Upper lobe of left lung (tissue), 6 donors: Measurements from ENCODE around the gene FASTK. TPM values are rescaled to one million over a fixed set of nuclear protein-coding genes. Genes with fewer than 3 reads are reported as not detected.

ENCODE experiments used
- ATAC-seq, 2 donors: fragments of 200-7000 bp; cut with Tn5 transposase; one replicate each; pipeline ENCODE4 v1.9.1; 2022; ENCODE audit warnings: mild to moderate bottlenecking in 2 of 2, moderate library complexity in 2 of 2; ENCODE audit not compliant: low FRiP score in 2 of 2
- DNase-seq, 2 donors: peaks; one replicate each; pipeline ENCODE4 v3.0.0-alpha.2; 2019 to 2020
- H3K27ac ChIP-seq, 4 donors: fragments of 200-600 bp; sonication (generic); one replicate each; pipeline ENCODE4 v1.5.1; 2016 to 2019
- H3K27me3 ChIP-seq, 4 donors: fragments of 200-600 bp; sonication (generic); one replicate each; pipeline ENCODE4 v1.5.1; 2017 to 2019
- H3K36me3 ChIP-seq, 4 donors: fragments of 200-600 bp; sonication (generic); one replicate each; pipeline ENCODE4 v1.5.1; 2016 to 2019
- H3K4me1 ChIP-seq, 4 donors: fragments of 200-600 bp; sonication (generic); one replicate each; pipeline ENCODE4 v1.5.1; 2018 to 2019
- H3K4me3 ChIP-seq, 4 donors: fragments of 200-600 bp; sonication (generic); one replicate each; pipeline ENCODE4 v1.5.1; 2017 to 2019; ENCODE audit warnings: mild to moderate bottlenecking in 2 of 4, moderate library complexity in 1 of 4
- H3K9me3 ChIP-seq, 4 donors: fragments of 200-600 bp; sonication (generic); one replicate each; pipeline ENCODE4 v1.5.1; 2018 to 2019
- EP300 ChIP-seq, 4 donors: sonication (generic); formaldehyde crosslinking; IDR thresholded peaks; one replicate each; pipeline ENCODE4 v1.5.1; 2017; ENCODE audit warnings: antibody characterized with exemption in 4 of 4, control low read depth in 2 of 4
- POLR2A ChIP-seq, 4 donors: fragments of 450-650 bp; IDR thresholded peaks; one replicate each; pipeline ENCODE4 v1.5.1; 2016 to 2017; ENCODE audit warnings: antibody characterized with exemption in 4 of 4, mild to moderate bottlenecking in 2 of 4
- POLR2AphosphoS5 ChIP-seq, 2 donors: sonication (generic); formaldehyde crosslinking; IDR thresholded peaks; one replicate each; pipeline ENCODE4 v1.5.1; 2017; ENCODE audit warnings: antibody characterized with exemption in 2 of 2
- WGBS, 2 donors: methylation state at CpG; one replicate each; pipeline ENCODE4 v1.1.5; 2017 to 2018; 5-methylcytosine and 5-hydroxymethylcytosine counted together
- total RNA-seq, 6 donors: library from RNA; depleted of rRNA in 4 of 6; stranded (reverse); fragments of >200 nt in 4 of 6; gene quantifications; one replicate each; pipeline versions ENCODE4 v1.1.0 to v1.2.1, GENCODE V29; 2016 to 2021
- TF ChIP-seq, protein P1 (sequence below), 6 experiments: fragments of 450-650 bp in 4 of 6; fragments of 200-600 bp in 2 of 6; sonication (generic) in 2 of 6; IDR thresholded peaks; one replicate each; pipeline ENCODE4 v1.5.1; 2016 to 2019; ENCODE audit warnings: antibody characterized with exemption in 6 of 6
- donor health status: DM: no; HTN: no; CAD: no; lungs with moderate emphysema.
- donor health status: DM: no; HTN: yes; CAD: no; lungs with severe emphysema.

The FASTK gene
- total RNA-seq, 6 donors from 2014 or later, result 54.3 to 136 (median 78.0) TPM

DNA sequence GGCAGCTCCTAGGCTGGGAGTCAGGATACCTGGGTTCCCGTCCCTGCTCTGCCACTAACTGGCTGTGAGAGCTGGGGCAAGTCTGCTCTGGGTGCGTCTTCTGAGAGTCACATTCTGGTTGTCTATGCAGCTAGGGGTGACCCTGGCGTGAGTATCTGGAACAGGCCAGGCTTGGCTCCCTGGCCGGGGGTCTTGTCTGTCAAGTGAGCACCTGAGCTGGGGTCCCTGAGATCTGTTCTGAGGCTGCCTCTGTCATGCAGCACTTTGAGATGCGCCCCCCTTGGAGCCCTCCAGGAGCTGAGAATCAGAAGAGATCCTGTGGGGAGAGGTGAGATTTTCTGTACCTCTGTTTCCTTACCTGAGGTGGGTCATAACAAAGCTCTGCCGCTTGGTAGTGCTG lies 13.1 kb upstream of the FASTK start:
- Histone ChIP-seq H3K4me1 (peaks cover 36 to 65% (median 52%) of the 10 kb centered on the region in 4 donors), H3K36me3 (peaks cover 0 to 20% (median 2%) of the 10 kb centered on the region in 4 donors), H3K27ac (no peak overlapping the region), H3K9me3 (no peaks in the 10 kb centered on the region), H3K27me3 (no peaks in the 10 kb centered on the region), H3K4me3 (no peak overlapping the region)
- no peak for TF ChIP-seq POLR2AphosphoS5 (IDR thresholded peaks at IDR 0.05)
- TF ChIP-seq, protein P1, sequence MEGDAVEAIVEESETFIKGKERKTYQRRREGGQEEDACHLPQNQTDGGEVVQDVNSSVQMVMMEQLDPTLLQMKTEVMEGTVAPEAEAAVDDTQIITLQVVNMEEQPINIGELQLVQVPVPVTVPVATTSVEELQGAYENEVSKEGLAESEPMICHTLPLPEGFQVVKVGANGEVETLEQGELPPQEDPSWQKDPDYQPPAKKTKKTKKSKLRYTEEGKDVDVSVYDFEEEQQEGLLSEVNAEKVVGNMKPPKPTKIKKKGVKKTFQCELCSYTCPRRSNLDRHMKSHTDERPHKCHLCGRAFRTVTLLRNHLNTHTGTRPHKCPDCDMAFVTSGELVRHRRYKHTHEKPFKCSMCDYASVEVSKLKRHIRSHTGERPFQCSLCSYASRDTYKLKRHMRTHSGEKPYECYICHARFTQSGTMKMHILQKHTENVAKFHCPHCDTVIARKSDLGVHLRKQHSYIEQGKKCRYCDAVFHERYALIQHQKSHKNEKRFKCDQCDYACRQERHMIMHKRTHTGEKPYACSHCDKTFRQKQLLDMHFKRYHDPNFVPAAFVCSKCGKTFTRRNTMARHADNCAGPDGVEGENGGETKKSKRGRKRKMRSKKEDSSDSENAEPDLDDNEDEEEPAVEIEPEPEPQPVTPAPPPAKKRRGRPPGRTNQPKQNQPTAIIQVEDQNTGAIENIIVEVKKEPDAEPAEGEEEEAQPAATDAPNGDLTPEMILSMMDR (IDR thresholded peaks at IDR 0.05), result no peak
- no peak for TF ChIP-seq POLR2A (IDR thresholded peaks at IDR 0.05)
- TF ChIP-seq EP300 (IDR thresholded peaks at IDR 0.05), result no peak
- DNase-seq (no peak), ATAC-seq (no peak)
- WGBS, 2 donors, result 89 to 100% methylated on average over 1 to 6 of the region's 6 CpGs

DNA sequence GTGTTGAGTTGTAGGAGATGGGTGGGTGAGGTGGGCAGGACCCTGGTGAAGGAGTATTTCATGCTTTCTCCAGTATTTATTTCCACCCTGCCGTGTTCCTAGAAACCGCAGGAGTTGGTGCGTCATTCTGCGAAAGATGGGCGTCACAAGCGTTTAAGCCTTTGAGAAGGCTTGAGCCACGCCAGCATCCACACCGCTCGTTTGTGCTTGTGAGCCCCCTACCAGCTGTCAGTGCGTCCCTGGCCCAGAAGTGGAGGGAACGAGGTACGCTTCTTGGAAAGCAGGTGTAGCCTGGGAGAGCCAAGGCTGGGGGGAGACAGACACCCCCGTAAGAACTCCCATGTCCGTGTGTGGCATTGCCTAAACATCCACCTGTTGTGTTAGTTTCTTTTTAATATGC lies 11.4 kb upstream of the FASTK start:
- H3K9me3 ChIP-seq, result no peaks in the 10 kb centered on the region
- ATAC-seq, result no peak
- no peak for DNase-seq
- H3K27ac ChIP-seq, result peak overlapping the region in 2 of 4 donors; percentile 92 to 93
- H3K4me1 ChIP-seq, result peaks cover 49 to 74% (median 64%) of the 10 kb centered on the region in 4 donors
- H3K4me3 ChIP-seq, result no peak overlapping the region
- TF ChIP-seq POLR2A (IDR thresholded peaks at IDR 0.05) (no peak), EP300 (IDR thresholded peaks at IDR 0.05) (no peak), POLR2AphosphoS5 (IDR thresholded peaks at IDR 0.05) (no peak)
- H3K27me3 ChIP-seq, result no peaks in the 10 kb centered on the region
- peaks cover 0 to 20% (median 2%) of the 10 kb centered on the region in 4 donors for H3K36me3 ChIP-seq
- 90% methylated on average over 11 to 14 of the region's 14 CpGs for WGBS, 2 donors

DNA sequence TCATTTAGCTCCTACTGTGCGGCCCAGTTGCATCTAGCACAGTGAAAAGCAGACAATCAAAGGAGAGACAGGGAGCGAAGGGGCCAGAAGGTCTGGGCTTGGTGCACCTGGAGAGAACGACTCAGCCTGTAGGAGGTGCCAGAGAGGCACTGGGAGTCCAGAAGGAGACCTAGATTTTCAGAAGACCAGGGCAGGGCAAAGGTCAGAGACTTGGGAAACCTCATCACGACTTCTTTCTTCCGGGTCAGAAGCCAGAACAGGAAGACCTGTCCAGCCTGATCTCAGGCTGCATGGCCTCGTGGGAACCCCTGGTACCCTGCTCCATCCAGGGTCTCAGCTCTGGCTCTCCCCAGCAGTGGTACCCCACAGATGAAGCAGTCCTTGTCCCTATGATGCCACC lies 10.8 kb upstream of the FASTK start:
- H3K9me3 ChIP-seq, result no peaks in the 10 kb centered on the region
- no peak for ATAC-seq
- TF ChIP-seq, protein P1 (IDR thresholded peaks at IDR 0.05), result peak; percentile 26 to 57 (median 38)
- TF ChIP-seq POLR2A (IDR thresholded peaks at IDR 0.05) (no peak), POLR2AphosphoS5 (IDR thresholded peaks at IDR 0.05) (no peak), EP300 (IDR thresholded peaks at IDR 0.05) (no peak)
- peak overlapping the region; percentile 31 to 93 (median 90) for H3K27ac ChIP-seq
- DNase-seq, result no peak
- H3K36me3 ChIP-seq, result peaks cover 0 to 15% (median 2%) of the 10 kb centered on the region in 4 donors
- 46 to 57% methylated on average over 6 of the region's 6 CpGs for WGBS, 2 donors
- H3K4me1 ChIP-seq, result peaks cover 49 to 76% (median 65%) of the 10 kb centered on the region in 4 donors
- H3K27me3 ChIP-seq, result no peaks in the 10 kb centered on the region
- no peak overlapping the region for H3K4me3 ChIP-seq

DNA sequence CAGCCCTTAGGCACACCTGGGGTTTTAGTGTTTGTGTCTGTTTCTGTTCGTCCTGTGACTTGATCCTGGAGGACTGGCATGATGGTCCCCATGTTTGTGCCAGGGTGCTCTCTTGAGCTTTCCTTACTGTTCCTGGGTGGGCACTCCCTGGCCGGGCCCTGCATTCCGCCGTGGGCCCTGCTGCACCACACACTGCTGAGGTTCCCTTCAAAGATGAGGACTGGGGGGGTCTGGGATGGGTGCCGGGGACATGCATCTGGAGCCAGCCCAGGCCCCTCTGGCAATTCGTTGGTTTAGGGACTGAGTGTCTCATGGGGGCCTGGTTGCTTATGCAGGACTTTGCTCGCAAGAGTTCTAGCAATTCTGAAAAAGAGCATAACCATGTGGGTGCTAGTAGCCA lies 10.4 kb upstream of the FASTK start:
- Histone ChIP-seq H3K9me3 (no peaks in the 10 kb centered on the region), H3K4me3 (no peak overlapping the region), H3K36me3 (peaks cover 0 to 15% (median 2%) of the 10 kb centered on the region in 4 donors), H3K27ac (peak overlapping the region; percentile 31 to 93 (median 90)), H3K27me3 (no peaks in the 10 kb centered on the region), H3K4me1 (peaks cover 49 to 76% (median 64%) of the 10 kb centered on the region in 4 donors)
- no peak for TF ChIP-seq POLR2A (IDR thresholded peaks at IDR 0.05)
- TF ChIP-seq EP300 (IDR thresholded peaks at IDR 0.05), result no peak
- no peak for TF ChIP-seq POLR2AphosphoS5 (IDR thresholded peaks at IDR 0.05)
- TF ChIP-seq, protein P1 (IDR thresholded peaks at IDR 0.05), result no peak
- ATAC-seq (no peak), DNase-seq (peak in 1 of 2 donors; percentile 63)
- WGBS, 2 donors, result 91 to 93% methylated on average over 4 to 7 of the region's 7 CpGs

DNA sequence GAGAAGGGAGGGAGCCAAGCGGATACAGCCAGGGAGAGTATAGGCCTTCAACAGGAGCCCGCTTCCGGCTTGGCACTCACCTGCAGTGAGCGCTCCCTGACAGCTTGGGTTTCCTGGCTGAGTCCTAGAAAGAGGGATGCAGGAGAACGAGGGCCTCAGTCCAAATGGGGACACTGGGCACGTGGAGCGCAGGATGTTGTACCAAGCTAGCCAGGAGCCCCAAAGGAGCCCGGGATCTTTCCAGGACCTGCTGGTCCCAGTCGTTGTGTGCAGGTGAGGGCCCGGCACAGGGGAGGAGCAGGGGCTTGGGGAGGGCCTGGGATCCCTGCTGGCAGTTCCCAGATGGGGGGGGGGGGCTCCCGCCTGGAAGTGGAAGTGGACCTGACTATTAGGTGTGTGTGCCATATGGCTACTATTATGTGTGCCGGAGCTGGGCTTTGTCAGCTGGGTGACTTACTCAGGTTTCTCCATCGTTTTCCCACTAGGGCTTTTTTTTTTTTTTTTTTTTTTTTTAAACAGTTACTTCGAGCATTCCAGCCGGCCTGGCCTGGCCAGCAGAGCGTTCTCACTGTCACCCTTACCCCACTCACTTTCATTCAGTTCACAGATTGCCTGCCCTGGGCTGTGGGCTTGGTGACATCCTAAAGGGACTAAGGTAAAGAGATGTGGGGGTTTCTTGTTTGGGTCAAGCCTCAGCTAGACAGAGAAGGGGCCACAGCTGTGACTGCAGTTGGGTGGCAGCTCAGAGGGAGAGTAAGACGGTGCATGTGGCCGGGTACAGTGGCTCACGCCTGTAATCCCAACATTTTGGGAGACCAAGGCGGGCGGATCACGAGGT lies 9.5 kb upstream of the FASTK start:
- Histone ChIP-seq H3K27ac (peak overlapping the region; percentile 89 to 93 (median 91)), H3K4me1 (peaks cover 55 to 80% (median 69%) of the 10 kb centered on the region in 4 donors), H3K27me3 (no peaks in the 10 kb centered on the region), H3K4me3 (peak overlapping the region in 3 of 4 donors; percentile 70 to 83 (median 82)), H3K36me3 (peaks cover 0 to 15% (median 2%) of the 10 kb centered on the region in 4 donors), H3K9me3 (no peaks in the 10 kb centered on the region)
- DNase-seq (no peak), ATAC-seq (no peak)
- TF ChIP-seq POLR2AphosphoS5 (IDR thresholded peaks at IDR 0.05) (no peak), EP300 (IDR thresholded peaks at IDR 0.05) (no peak)
- WGBS, 2 donors, result 70 to 76% methylated on average over 16 to 22 of the region's 22 CpGs
